Activated CD4-positive, alpha-beta T cell treated with anti-CD3 and anti-CD28 coated beads, Interleukin-2, amount 50 U/mL, for 1 hour (primary cell): ENCODE results near the gene PHPT1.
A peak's percentile ranks its signal among the peaks of the same experiment; 100 is the strongest.
"Not testable (repeated sequence)": the region's sequence is repeated elsewhere in the genome, so short reads cannot be mapped to it uniquely, and the experiment has no call there.

ENCODE experiments used
- DNase-seq: peaks from one replicate; pipeline ENCODE4 v3.0.0-alpha.2; 2020

Gene PHPT1

GRCh38 chr9:136837856-136838277 lies 11.3 kb upstream of the PHPT1 start:
- DNase-seq, result not testable (repeated sequence)

GRCh38 chr9:136838314-136839228 lies 10.6 kb upstream of the PHPT1 start:
- no peak for DNase-seq

- no peak for DNase-seq
Observed at GRCh38 chr9:136839229-136840139, 9.7 kb upstream of the PHPT1 start.

- no peak for DNase-seq
Observed at GRCh38 chr9:136840140-136840876, 8.9 kb upstream of the PHPT1 start.

GRCh38 chr9:136840877-136841645 lies 8.1 kb upstream of the PHPT1 start:
- no peak for DNase-seq

GRCh38 chr9:136841646-136842379 lies 7.4 kb upstream of the PHPT1 start:
- DNase-seq, result not testable (repeated sequence)

GRCh38 chr9:136842380-136842948 lies 6.7 kb upstream of the PHPT1 start, which contains the start of gene AJM1:
TSS of gene AJM1 (plus strand) at chr9:136842478. CDS start at chr9:136844415, 1,937 bp downstream.
- peak; percentile 80 for DNase-seq

GRCh38 chr9:136843159-136843800 lies 5.9 kb upstream of the PHPT1 start:
- DNase-seq, result not testable (repeated sequence)

GRCh38 chr9:136843801-136844740 lies 5.1 kb upstream of the PHPT1 start:
- peak; percentile 56 for DNase-seq

GRCh38 chr9:136844761-136845464 lies 4.3 kb upstream of the PHPT1 start:
- no peak for DNase-seq

GRCh38 chr9:136845465-136846260 lies 3.5 kb upstream of the PHPT1 start:
- no peak for DNase-seq

GRCh38 chr9:136846376-136847087 lies 2.7 kb upstream of the PHPT1 start:
- no peak for DNase-seq

GRCh38 chr9:136847088-136847825 lies 2.0 kb upstream of the PHPT1 start:
- no peak for DNase-seq

- DNase-seq, result peak; percentile 68
Observed at GRCh38 chr9:136847826-136848392, 1.3 kb upstream of the PHPT1 start.

- DNase-seq, result peak; percentile 36
Observed at GRCh38 chr9:136848393-136849037, 694 bp upstream of the PHPT1 start.
